Measurements from ENCODE around the gene HIPK1. TPM values are rescaled to one million over a fixed set of nuclear protein-coding genes. Genes with fewer than 3 reads are reported as not detected.

Gene HIPK1
- total and polyA plus RNA-seq, 2 of the 13 experiments (the other 11 are each of a cell fraction or from before 2014, with no cell fraction given) = 20.8 to 33.4 TPM

DNA sequence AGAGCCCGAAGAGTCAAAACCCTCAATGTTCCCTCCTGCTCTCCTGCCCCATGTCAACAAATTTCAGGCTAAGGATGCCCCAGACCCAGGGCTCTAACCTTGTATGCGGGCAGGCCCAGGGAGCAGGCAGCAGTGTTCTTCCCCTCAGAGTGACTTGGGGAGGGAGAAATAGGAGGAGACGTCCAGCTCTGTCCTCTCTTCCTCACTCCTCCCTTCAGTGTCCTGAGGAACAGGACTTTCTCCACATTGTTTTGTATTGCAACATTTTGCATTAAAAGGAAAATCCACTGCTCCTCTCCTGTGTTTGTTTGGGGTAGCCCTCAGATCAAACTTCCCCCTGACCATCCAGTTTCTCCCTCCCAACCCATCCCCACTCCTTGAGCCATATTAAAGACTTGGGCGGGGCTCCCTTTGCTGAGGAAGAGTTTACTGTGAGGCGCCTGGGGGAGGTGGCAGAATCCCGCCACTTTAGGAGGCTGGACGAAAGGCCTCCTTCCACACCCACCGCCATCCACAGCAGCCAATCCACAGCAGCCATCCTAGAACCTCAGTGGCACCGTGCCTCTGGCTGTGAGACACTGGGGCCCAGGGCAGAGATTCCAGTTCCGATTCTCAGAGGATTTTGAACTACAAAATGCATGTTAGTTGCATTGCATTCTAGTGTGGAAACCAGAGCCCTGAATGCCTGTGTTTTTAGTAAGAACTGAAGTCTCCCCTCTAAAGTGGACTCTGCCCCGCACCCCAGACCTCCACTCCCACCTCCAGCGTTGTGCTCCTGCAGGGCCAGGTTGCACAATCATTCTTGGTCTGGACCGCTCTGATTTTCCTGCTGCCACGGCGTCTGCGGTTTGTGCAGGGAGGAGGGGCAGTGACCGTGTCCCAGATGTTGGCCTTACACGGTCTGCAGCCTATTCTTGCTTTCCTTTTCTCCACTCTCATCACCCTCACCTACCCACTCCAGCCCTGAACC is 53.1 kb downstream of the HIPK1 start (continued):
- TF ChIP-seq MTA1 (CRISPR knock-in tag; IDR thresholded peaks at IDR 0.05; ENCODE audit: borderline replicate concordance) (peak; percentile 87), RBAK (CRISPR knock-in tag; IDR thresholded peaks at IDR 0.05) (no peak), SCMH1 (CRISPR knock-in tag; IDR thresholded peaks at IDR 0.05; ENCODE audit: borderline replicate concordance) (no peak), SETDB1 (CRISPR knock-in tag; IDR thresholded peaks at IDR 0.05; ENCODE audit: borderline replicate concordance) (no peak), REL (CRISPR knock-in tag; conservative IDR thresholded peaks at IDR 0.05) (no peak), YEATS4 (CRISPR knock-in tag; IDR thresholded peaks at IDR 0.05; ENCODE audit: borderline replicate concordance) (no peak), FOXO1 (CRISPR knock-in tag; IDR thresholded peaks at IDR 0.05) (no peak), CEBPB (IDR thresholded peaks at IDR 0.05; ENCODE audit: borderline replicate concordance, low read depth, low read length) (peak; percentile 97), MIER3 (CRISPR knock-in tag; IDR thresholded peaks at IDR 0.05; ENCODE audit: borderline replicate concordance) (no peak), CREM (IDR thresholded peaks at IDR 0.05) (no peak), CREM (CRISPR knock-in tag; IDR thresholded peaks at IDR 0.05) (no peak), ZSCAN9 (CRISPR knock-in tag; IDR thresholded peaks at IDR 0.05; ENCODE audit: borderline replicate concordance) (no peak), FOSL1 (CRISPR knock-in tag; IDR thresholded peaks at IDR 0.05; ENCODE audit: borderline replicate concordance) (no peak), PAWR (CRISPR knock-in tag; IDR thresholded peaks at IDR 0.05; ENCODE audit: borderline replicate concordance) (no peak)
- TF ChIP-seq, protein P1, sequence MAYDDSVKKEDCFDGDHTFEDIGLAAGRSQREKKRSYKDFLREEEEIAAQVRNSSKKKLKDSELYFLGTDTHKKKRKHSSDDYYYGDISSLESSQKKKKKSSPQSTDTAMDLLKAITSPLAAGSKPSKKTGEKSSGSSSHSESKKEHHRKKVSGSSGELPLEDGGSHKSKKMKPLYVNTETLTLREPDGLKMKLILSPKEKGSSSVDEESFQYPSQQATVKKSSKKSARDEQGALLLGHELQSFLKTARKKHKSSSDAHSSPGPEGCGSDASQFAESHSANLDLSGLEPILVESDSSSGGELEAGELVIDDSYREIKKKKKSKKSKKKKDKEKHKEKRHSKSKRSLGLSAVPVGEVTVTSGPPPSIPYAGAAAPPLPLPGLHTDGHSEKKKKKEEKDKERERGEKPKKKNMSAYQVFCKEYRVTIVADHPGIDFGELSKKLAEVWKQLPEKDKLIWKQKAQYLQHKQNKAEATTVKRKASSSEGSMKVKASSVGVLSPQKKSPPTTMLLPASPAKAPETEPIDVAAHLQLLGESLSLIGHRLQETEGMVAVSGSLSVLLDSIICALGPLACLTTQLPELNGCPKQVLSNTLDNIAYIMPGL (CRISPR knock-in tag; IDR thresholded peaks at IDR 0.05; ENCODE audit: borderline replicate concordance in 1 of 2, low read depth in 1 of 2) = 0 out of 4 replicates have a peak, but pooled peaks of 1 of the 2 experiments have one; percentile 20
- TF ChIP-seq, protein P2, sequence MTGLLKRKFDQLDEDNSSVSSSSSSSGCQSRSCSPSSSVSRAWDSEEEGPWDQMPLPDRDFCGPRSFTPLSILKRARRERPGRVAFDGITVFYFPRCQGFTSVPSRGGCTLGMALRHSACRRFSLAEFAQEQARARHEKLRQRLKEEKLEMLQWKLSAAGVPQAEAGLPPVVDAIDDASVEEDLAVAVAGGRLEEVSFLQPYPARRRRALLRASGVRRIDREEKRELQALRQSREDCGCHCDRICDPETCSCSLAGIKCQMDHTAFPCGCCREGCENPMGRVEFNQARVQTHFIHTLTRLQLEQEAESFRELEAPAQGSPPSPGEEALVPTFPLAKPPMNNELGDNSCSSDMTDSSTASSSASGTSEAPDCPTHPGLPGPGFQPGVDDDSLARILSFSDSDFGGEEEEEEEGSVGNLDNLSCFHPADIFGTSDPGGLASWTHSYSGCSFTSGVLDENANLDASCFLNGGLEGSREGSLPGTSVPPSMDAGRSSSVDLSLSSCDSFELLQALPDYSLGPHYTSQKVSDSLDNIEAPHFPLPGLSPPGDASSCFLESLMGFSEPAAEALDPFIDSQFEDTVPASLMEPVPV (CRISPR knock-in tag; IDR thresholded peaks at IDR 0.05) = no peak
- TF ChIP-seq, protein P3, sequence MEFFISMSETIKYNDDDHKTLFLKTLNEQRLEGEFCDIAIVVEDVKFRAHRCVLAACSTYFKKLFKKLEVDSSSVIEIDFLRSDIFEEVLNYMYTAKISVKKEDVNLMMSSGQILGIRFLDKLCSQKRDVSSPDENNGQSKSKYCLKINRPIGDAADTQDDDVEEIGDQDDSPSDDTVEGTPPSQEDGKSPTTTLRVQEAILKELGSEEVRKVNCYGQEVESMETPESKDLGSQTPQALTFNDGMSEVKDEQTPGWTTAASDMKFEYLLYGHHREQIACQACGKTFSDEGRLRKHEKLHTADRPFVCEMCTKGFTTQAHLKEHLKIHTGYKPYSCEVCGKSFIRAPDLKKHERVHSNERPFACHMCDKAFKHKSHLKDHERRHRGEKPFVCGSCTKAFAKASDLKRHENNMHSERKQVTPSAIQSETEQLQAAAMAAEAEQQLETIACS (CRISPR knock-in tag; IDR thresholded peaks at IDR 0.05) = no peak
- TF ChIP-seq, protein P4, sequence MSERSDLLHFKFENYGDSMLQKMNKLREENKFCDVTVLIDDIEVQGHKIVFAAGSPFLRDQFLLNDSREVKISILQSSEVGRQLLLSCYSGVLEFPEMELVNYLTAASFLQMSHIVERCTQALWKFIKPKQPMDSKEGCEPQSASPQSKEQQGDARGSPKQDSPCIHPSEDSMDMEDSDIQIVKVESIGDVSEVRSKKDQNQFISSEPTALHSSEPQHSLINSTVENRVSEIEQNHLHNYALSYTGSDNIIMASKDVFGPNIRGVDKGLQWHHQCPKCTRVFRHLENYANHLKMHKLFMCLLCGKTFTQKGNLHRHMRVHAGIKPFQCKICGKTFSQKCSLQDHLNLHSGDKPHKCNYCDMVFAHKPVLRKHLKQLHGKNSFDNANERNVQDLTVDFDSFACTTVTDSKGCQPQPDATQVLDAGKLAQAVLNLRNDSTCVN (CRISPR knock-in tag; IDR thresholded peaks at IDR 0.05; ENCODE audit: borderline replicate concordance) = no peak
- TF ChIP-seq, protein P5, sequence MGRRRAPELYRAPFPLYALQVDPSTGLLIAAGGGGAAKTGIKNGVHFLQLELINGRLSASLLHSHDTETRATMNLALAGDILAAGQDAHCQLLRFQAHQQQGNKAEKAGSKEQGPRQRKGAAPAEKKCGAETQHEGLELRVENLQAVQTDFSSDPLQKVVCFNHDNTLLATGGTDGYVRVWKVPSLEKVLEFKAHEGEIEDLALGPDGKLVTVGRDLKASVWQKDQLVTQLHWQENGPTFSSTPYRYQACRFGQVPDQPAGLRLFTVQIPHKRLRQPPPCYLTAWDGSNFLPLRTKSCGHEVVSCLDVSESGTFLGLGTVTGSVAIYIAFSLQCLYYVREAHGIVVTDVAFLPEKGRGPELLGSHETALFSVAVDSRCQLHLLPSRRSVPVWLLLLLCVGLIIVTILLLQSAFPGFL (CRISPR knock-in tag; IDR thresholded peaks at IDR 0.05) = no peak
